Skeletal muscle tissue (tissue), 5 donors: Measurements from ENCODE around the gene KRTAP5-8. TPM values are rescaled to one million over a fixed set of nuclear protein-coding genes. Genes with fewer than 3 reads are reported as not detected.
"Not testable (repeated sequence)": the region's sequence is repeated elsewhere in the genome, so short reads cannot be mapped to it uniquely, and the experiment has no call there.

Experiments used
- H3K27ac ChIP-seq: one replicate; pipeline ENCODE4 v1.7.0; 2013; ENCODE audit warnings: mild to moderate bottlenecking, low read depth, low read length, inconsistent platforms
- H3K27me3 ChIP-seq, 3 donors: one replicate each; pipeline ENCODE4 v1.7.0; 2013; ENCODE audit warnings: low read length in 3 of 3; ENCODE audit not compliant: control insufficient read depth in 3 of 3, insufficient read depth in 3 of 3
- H3K36me3 ChIP-seq, 3 donors: one replicate each; pipeline ENCODE4 v1.7.0; 2013; ENCODE audit warnings: low read length in 3 of 3; ENCODE audit not compliant: control insufficient read depth in 3 of 3, insufficient read depth in 3 of 3
- H3K4me1 ChIP-seq, 3 donors: one replicate each; pipeline ENCODE4 v1.7.0; 2013; ENCODE audit warnings: low read length in 3 of 3, mild to moderate bottlenecking in 3 of 3; ENCODE audit not compliant: control insufficient read depth in 3 of 3, insufficient read depth in 3 of 3
- H3K4me3 ChIP-seq, 3 donors: one replicate each; pipeline ENCODE4 v1.7.0; 2013; ENCODE audit warnings: low read length in 3 of 3
- H3K9ac ChIP-seq, 3 donors: one replicate each; pipeline ENCODE4 v1.7.0; 2013; ENCODE audit warnings: low read length in 3 of 3, mild to moderate bottlenecking in 3 of 3, moderate library complexity in 2 of 3, low read depth in 1 of 3
- H3K9me3 ChIP-seq, 3 donors: one replicate each; pipeline ENCODE4 v1.7.0; 2013; ENCODE audit warnings: low read length in 3 of 3; ENCODE audit not compliant: control insufficient read depth in 3 of 3
- small RNA-seq: library from RNA; depleted of rRNA; stranded (forward); fragments of <200 nt; gene quantifications from one replicate; pipeline ENCODE3, GENCODE V24; 2014
- total RNA-seq: library from RNA; depleted of rRNA; stranded (reverse); fragments of >200 nt; gene quantifications from one replicate; pipeline ENCODE4 v1.2.3, GENCODE V29; 2014
- donor health status: Osteomylitis.

Gene KRTAP5-8
- total RNA-seq, 1 donor from 2014 or later = not detected

- H3K9ac ChIP-seq = no peak overlapping the region
- peaks cover 0 to 7% (median 2%) of the 10 kb centered on the region in 3 donors for H3K4me1 ChIP-seq
- H3K4me3 ChIP-seq = no peak overlapping the region
- no peak overlapping the region for H3K27ac ChIP-seq
- H3K9me3 ChIP-seq = no peaks in the 10 kb centered on the region
- no peaks in the 10 kb centered on the region for H3K36me3 ChIP-seq
- peaks cover 0 to 6% (median 0%) of the 10 kb centered on the region in 3 donors for H3K27me3 ChIP-seq
Measured at GRCh38 chr11:71581826-71582225, 44.0 kb downstream of the KRTAP5-8 start.

- peaks cover 0 to 6% (median 0%) of the 10 kb centered on the region in 3 donors for H3K27me3 ChIP-seq
- no peaks in the 10 kb centered on the region for H3K36me3 ChIP-seq
- no peak within 1 kb of the TSS for H3K4me3 ChIP-seq
- H3K9ac ChIP-seq = no peak within 1 kb of the TSS
- H3K9me3 ChIP-seq = no peaks in the 10 kb centered on the region
- peaks cover 0 to 7% (median 2%) of the 10 kb centered on the region in 3 donors for H3K4me1 ChIP-seq
- H3K27ac ChIP-seq = no peak within 1 kb of the TSS
Measured at GRCh38 chr11:71582309-71582895, 44.6 kb downstream of the KRTAP5-8 start, which contains the start of gene KRTAP5-11. KRTAP5-11 (minus strand) TSS chr11:71582875; CDS start chr11:71582837, 38 bp downstream.

DNA sequence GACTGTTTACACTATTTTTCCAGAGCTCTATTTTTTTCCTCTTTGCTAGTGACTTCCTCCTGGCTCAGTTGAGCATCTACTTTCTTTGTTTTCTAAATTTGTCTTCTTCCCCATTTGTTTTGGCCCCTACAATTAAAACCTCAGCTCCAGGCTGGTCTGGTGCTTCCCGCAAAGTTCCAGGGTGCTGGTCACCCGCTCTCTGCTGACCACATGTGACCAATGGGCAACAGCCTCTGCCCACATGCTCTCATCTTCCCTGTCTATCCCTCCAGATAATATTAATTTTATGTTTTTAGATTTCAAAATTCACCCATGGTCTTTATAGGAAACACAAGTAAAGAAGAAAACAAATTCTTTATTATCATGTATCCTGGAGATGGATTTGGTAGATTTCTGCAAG lies 45.1 kb downstream of the KRTAP5-8 start:
- H3K9ac ChIP-seq, H3K27ac ChIP-seq, H3K4me1 ChIP-seq, H3K27me3 ChIP-seq, H3K9me3 ChIP-seq, H3K4me3 ChIP-seq, H3K36me3 ChIP-seq: not testable (repeated sequence)

GRCh38 chr11:71585673-71586072 lies 47.8 kb downstream of the KRTAP5-8 start:
- H3K27ac ChIP-seq, H3K9me3 ChIP-seq, H3K4me1 ChIP-seq, H3K27me3 ChIP-seq, H3K4me3 ChIP-seq, H3K9ac ChIP-seq, H3K36me3 ChIP-seq: not testable (repeated sequence)

GRCh38 chr11:71588314-71588713 lies 50.5 kb downstream of the KRTAP5-8 start:
- not testable (repeated sequence) for H3K4me3 ChIP-seq, H3K27me3 ChIP-seq, H3K9me3 ChIP-seq, H3K4me1 ChIP-seq, H3K9ac ChIP-seq, H3K27ac ChIP-seq, H3K36me3 ChIP-seq

Small RNA genes lying within 50 kb of the gene (small RNA-seq; reads per million reads assigned to genes)
- gene AP000867.1 (not detected), gene KRTAP5-14P (not detected)

Other genes with a start within 250 kb of the KRTAP5-8 start
- 9.9 TPM for gene DHCR7, start 89.6 kb upstream of the KRTAP5-8 start, total RNA-seq
- 27.7 TPM for gene NADSYN1, start 84.8 kb upstream of the KRTAP5-8 start, total RNA-seq
- not detected for gene KRTAP5-7, start 10.8 kb upstream of the KRTAP5-8 start, total RNA-seq
- not detected for gene KRTAP5-9, start 10.4 kb downstream of the KRTAP5-8 start, total RNA-seq
- gene KRTAP5-10, start 27.5 kb downstream of the KRTAP5-8 start, total RNA-seq = not detected
- gene KRTAP5-11, start 44.9 kb downstream of the KRTAP5-8 start, total RNA-seq = not detected